Measurements from ENCODE around the gene MOSPD2. TPM values are rescaled to one million over a fixed set of nuclear protein-coding genes. Genes with fewer than 3 reads are reported as not detected.

The MOSPD2 gene
- total and polyA plus RNA-seq, 2 experiments from 2014 or later: 27.9 to 28.5 TPM

GRCh38 chrX:14873676-14874049, 442 bp downstream of the MOSPD2 start:
- H3K4me2 ChIP-seq (ENCODE audit: unreplicated experiment): peak overlapping the region; percentile 85
- H2AFZ ChIP-seq: peak overlapping the region; percentile 86
- WGBS, 2 experiments (ENCODE audit: low coverage in 1 of 2, low lambda C conversion rate in 2 of 2, missing lambda C conversion rate in 2 of 2): 0% methylated on average over 8 of the region's 8 CpGs
- no peaks in the 10 kb centered on the region for H3K4me1 ChIP-seq (ENCODE audit: insufficient read depth)
- no peaks in the 10 kb centered on the region for H3F3A ChIP-seq (ENCODE audit: insufficient read depth)
- in situ Hi-C loops (cut with MboI): no loop called here
- H4K20me1 ChIP-seq (ENCODE audit: insufficient read depth): no peaks in the 10 kb centered on the region
- H3K9me2 ChIP-seq (ENCODE audit: insufficient read depth): no peaks in the 10 kb centered on the region
- no peaks in the 10 kb centered on the region for H3K9me3 ChIP-seq (ENCODE audit: low read depth)
- DNase-seq: no peak
- H3K79me2 ChIP-seq (ENCODE audit: insufficient read depth): peaks cover 82% of the 10 kb centered on the region
- TF ChIP-seq EZH2phosphoT487 (IDR thresholded peaks at IDR 0.05; ENCODE audit: insufficient read depth, low read depth) (no peak), EZH2 (IDR thresholded peaks at IDR 0.05; ENCODE audit: insufficient read depth, poor library complexity, severe bottlenecking) (no peak)
- peak overlapping the region; percentile 85 for H3K9ac ChIP-seq
- H3K27ac ChIP-seq: 0 out of 2 replicates have a peak overlapping the region, but pooled peaks have one; percentile 43
- H3K27me3 ChIP-seq (replicated peaks; ENCODE audit: insufficient read depth): no peaks in the 10 kb centered on the region
- H3K4me3 ChIP-seq: peak overlapping the region; percentile 92
- H3K36me3 ChIP-seq (ENCODE audit: low read depth): no peaks in the 10 kb centered on the region

GRCh38 chrX:14875624-14876023, 2.4 kb downstream of the MOSPD2 start:
- Histone ChIP-seq H4K20me1 (ENCODE audit: insufficient read depth) (no peaks in the 10 kb centered on the region), H3K27me3 (replicated peaks; ENCODE audit: insufficient read depth) (no peaks in the 10 kb centered on the region), H3K4me3 (no peak overlapping the region), H3F3A (ENCODE audit: insufficient read depth) (no peaks in the 10 kb centered on the region), H3K9me2 (ENCODE audit: insufficient read depth) (no peaks in the 10 kb centered on the region), H3K4me1 (ENCODE audit: insufficient read depth) (no peaks in the 10 kb centered on the region), H3K79me2 (ENCODE audit: insufficient read depth) (peaks cover 85% of the 10 kb centered on the region), H3K9me3 (ENCODE audit: low read depth) (no peaks in the 10 kb centered on the region), H3K27ac (no peak overlapping the region), H3K9ac (no peak overlapping the region), H3K4me2 (ENCODE audit: unreplicated experiment) (no peak overlapping the region), H3K36me3 (ENCODE audit: low read depth) (no peaks in the 10 kb centered on the region), H2AFZ (no peak overlapping the region)
- in situ Hi-C loops (cut with MboI): no loop called here
- TF ChIP-seq EZH2phosphoT487 (IDR thresholded peaks at IDR 0.05; ENCODE audit: insufficient read depth, low read depth): no peak
- TF ChIP-seq EZH2 (IDR thresholded peaks at IDR 0.05; ENCODE audit: insufficient read depth, poor library complexity, severe bottlenecking): no peak
- DNase-seq: no peak
- WGBS, 2 experiments (ENCODE audit: low coverage in 1 of 2, low lambda C conversion rate in 2 of 2, missing lambda C conversion rate in 2 of 2): 87% methylated on average over 7 of the region's 7 CpGs

- Histone ChIP-seq H3K27me3 (replicated peaks; ENCODE audit: insufficient read depth) (no peaks in the 10 kb centered on the region), H2AFZ (no peak overlapping the region), H3K79me2 (ENCODE audit: insufficient read depth) (peaks cover 55% of the 10 kb centered on the region), H3K4me3 (no peak overlapping the region), H4K20me1 (ENCODE audit: insufficient read depth) (no peaks in the 10 kb centered on the region), H3K9me3 (ENCODE audit: low read depth) (no peaks in the 10 kb centered on the region), H3K4me2 (ENCODE audit: unreplicated experiment) (no peak overlapping the region), H3K27ac (no peak overlapping the region), H3K4me1 (ENCODE audit: insufficient read depth) (no peaks in the 10 kb centered on the region), H3K36me3 (ENCODE audit: low read depth) (no peaks in the 10 kb centered on the region), H3K9me2 (ENCODE audit: insufficient read depth) (no peaks in the 10 kb centered on the region), H3F3A (ENCODE audit: insufficient read depth) (no peaks in the 10 kb centered on the region), H3K9ac (no peak overlapping the region)
- DNase-seq: no peak
- in situ Hi-C loops (cut with MboI): no loop called here
- TF ChIP-seq EZH2phosphoT487 (IDR thresholded peaks at IDR 0.05; ENCODE audit: insufficient read depth, low read depth): no peak
- no peak for TF ChIP-seq EZH2 (IDR thresholded peaks at IDR 0.05; ENCODE audit: insufficient read depth, poor library complexity, severe bottlenecking)
Observed at GRCh38 chrX:14883826-14884225, 10.6 kb downstream of the MOSPD2 start.

- Histone ChIP-seq H3K9me3 (ENCODE audit: low read depth) (no peaks in the 10 kb centered on the region), H3K9ac (no peak overlapping the region), H4K20me1 (ENCODE audit: insufficient read depth) (no peaks in the 10 kb centered on the region), H3K4me2 (ENCODE audit: unreplicated experiment) (no peak overlapping the region), H3F3A (ENCODE audit: insufficient read depth) (no peaks in the 10 kb centered on the region), H3K4me1 (ENCODE audit: insufficient read depth) (no peaks in the 10 kb centered on the region), H2AFZ (no peak overlapping the region), H3K36me3 (ENCODE audit: low read depth) (no peaks in the 10 kb centered on the region), H3K27ac (no peak overlapping the region), H3K4me3 (no peak overlapping the region), H3K27me3 (replicated peaks; ENCODE audit: insufficient read depth) (no peaks in the 10 kb centered on the region), H3K79me2 (ENCODE audit: insufficient read depth) (peaks cover 46% of the 10 kb centered on the region), H3K9me2 (ENCODE audit: insufficient read depth) (no peaks in the 10 kb centered on the region)
- TF ChIP-seq EZH2 (IDR thresholded peaks at IDR 0.05; ENCODE audit: insufficient read depth, poor library complexity, severe bottlenecking): no peak
- no peak for DNase-seq
- 100% methylated on average over 1 of the region's 1 CpG for WGBS, 2 experiments (ENCODE audit: low coverage in 1 of 2, low lambda C conversion rate in 2 of 2, missing lambda C conversion rate in 2 of 2)
- in situ Hi-C loops (cut with MboI): no loop called here
Observed at GRCh38 chrX:14884714-14885113, 11.5 kb downstream of the MOSPD2 start.

- H3K9me3 ChIP-seq (ENCODE audit: low read depth): no peaks in the 10 kb centered on the region
- no peak overlapping the region for H3K4me3 ChIP-seq
- WGBS, 2 experiments (ENCODE audit: low coverage in 1 of 2, low lambda C conversion rate in 2 of 2, missing lambda C conversion rate in 2 of 2): 91 to 93% methylated on average over 3 of the region's 3 CpGs
- peaks cover 31% of the 10 kb centered on the region for H3K79me2 ChIP-seq (ENCODE audit: insufficient read depth)
- in situ Hi-C loops (cut with MboI): no loop called here
- TF ChIP-seq EZH2 (IDR thresholded peaks at IDR 0.05; ENCODE audit: insufficient read depth, poor library complexity, severe bottlenecking) (no peak), EZH2phosphoT487 (IDR thresholded peaks at IDR 0.05; ENCODE audit: insufficient read depth, low read depth) (no peak)
- no peak overlapping the region for H2AFZ ChIP-seq
- H3K27ac ChIP-seq: no peak overlapping the region
- H3F3A ChIP-seq (ENCODE audit: insufficient read depth): no peaks in the 10 kb centered on the region
- no peak for DNase-seq
- H4K20me1 ChIP-seq (ENCODE audit: insufficient read depth): no peaks in the 10 kb centered on the region
- no peaks in the 10 kb centered on the region for H3K9me2 ChIP-seq (ENCODE audit: insufficient read depth)
- H3K27me3 ChIP-seq (replicated peaks; ENCODE audit: insufficient read depth): no peaks in the 10 kb centered on the region
- no peak overlapping the region for H3K9ac ChIP-seq
- H3K4me2 ChIP-seq (ENCODE audit: unreplicated experiment): no peak overlapping the region
- no peaks in the 10 kb centered on the region for H3K36me3 ChIP-seq (ENCODE audit: low read depth)
- H3K4me1 ChIP-seq (ENCODE audit: insufficient read depth): peaks cover 7% of the 10 kb centered on the region; the same call in 1 of the 2 replicates
Observed at GRCh38 chrX:14886252-14886651, 13.0 kb downstream of the MOSPD2 start.

All from GM23248 (cell line).